AG04450 (cell line): ENCODE results near the gene PAM. TPM values are rescaled to one million over a fixed set of nuclear protein-coding genes. Genes with fewer than 3 reads are reported as not detected.
A peak's percentile ranks its signal among the peaks of the same experiment; 100 is the strongest.

ENCODE experiments used
- CTCF ChIA-PET: fragments of 300-600, 350-600 bp; formaldehyde crosslinking; extraction: SDS; loops from one replicate; lab custom pipeline; 2022; ENCODE audit warnings: antibody characterized with exemption, inconsistent platforms; lab: Charles Lee
- POLR2A ChIA-PET: fragments of 350-600 bp; formaldehyde crosslinking; extraction: SDS; loops from one replicate; lab custom pipeline; 2021; ENCODE audit warnings: antibody characterized with exemption, inconsistent platforms; lab: Yijun Ruan, JAX
- DNase-seq: peaks from one replicate; pipeline ENCODE4 v3.0.0-alpha.2; 2011; ENCODE audit warnings: low read depth, low spot score
- H3K27ac ChIP-seq: one replicate; pipeline ENCODE4 v1.5.1; 2012; ENCODE audit warnings: low read depth, low read length, control low read depth
- H3K27me3 ChIP-seq: one replicate; pipeline ENCODE4 v1.6.0; 2012; ENCODE audit warnings: low read length; ENCODE audit not compliant: control insufficient read depth, insufficient read depth
- H3K4me3 ChIP-seq: 2 replicates; pipeline ENCODE4 v1.5.1; 2011; ENCODE audit warnings: mild to moderate bottlenecking, low read depth, low read length, control low read depth
- H3K9me3 ChIP-seq: 2 replicates; pipeline ENCODE4 v1.5.1; 2012; ENCODE audit warnings: low read length; ENCODE audit not compliant: control insufficient read depth, insufficient read depth
- CTCF ChIP-seq: IDR thresholded peaks from 2 replicates; pipeline ENCODE4 v1.5.1; 2011; ENCODE audit warnings: low read depth, low read length, control low read depth, inconsistent platforms
- polyA plus RNA-seq: library from polyadenylated mRNA; depleted of rRNA; stranded (reverse); fragments of >200 nt; gene quantifications from 2 replicates; pipeline ENCODE4 v1.2.3, GENCODE V29; 2011

PAM gene
- polyA plus RNA-seq, 1 experiment: 307 TPM

- Histone ChIP-seq H3K4me3 (no peak overlapping the region), H3K9me3 (no peaks in the 10 kb centered on the region), H3K27ac (no peak overlapping the region), H3K27me3 (no peaks in the 10 kb centered on the region)
- CTCF ChIA-PET: interaction anchor here (0.7 to 1.2 kb wide), 2 partner anchors 38 to 231 kb away, joined by 3 to 6 read pairs; no protein-coding TSS in a partner anchor
- POLR2A ChIA-PET: no interaction called here
- no peak for TF ChIP-seq CTCF
- peak; percentile 24 for DNase-seq
Measured at GRCh38 chr5:102911973-102912372, 156.9 kb downstream of the PAM start.

- POLR2A ChIA-PET: no interaction called here
- Histone ChIP-seq H3K9me3 (no peaks in the 10 kb centered on the region), H3K4me3 (no peak overlapping the region), H3K27me3 (no peaks in the 10 kb centered on the region), H3K27ac (no peak overlapping the region)
- CTCF ChIA-PET: no interaction called here
- TF ChIP-seq CTCF: no peak
- no peak for DNase-seq
Measured at GRCh38 chr5:102916109-102916508, 161.0 kb downstream of the PAM start.

GRCh38 chr5:102918986-102919610 lies 164.0 kb downstream of the PAM start:
- Histone ChIP-seq H3K9me3 (no peaks in the 10 kb centered on the region), H3K27ac (no peak overlapping the region), H3K27me3 (no peaks in the 10 kb centered on the region), H3K4me3 (no peak overlapping the region)
- DNase-seq: no peak
- no peak for TF ChIP-seq CTCF
- ChIA-PET POLR2A (no interaction called here), CTCF (interaction anchor here (0.6 kb wide), 1 partner anchor 372 kb away, joined by 7 read pairs; no protein-coding TSS in a partner anchor)

GRCh38 chr5:102920762-102921161 lies 165.7 kb downstream of the PAM start:
- no peak for TF ChIP-seq CTCF
- no peaks in the 10 kb centered on the region for H3K27me3 ChIP-seq
- no peaks in the 10 kb centered on the region for H3K9me3 ChIP-seq
- ChIA-PET POLR2A (no interaction called here), CTCF (interaction anchor here (0.6 to 1.4 kb wide), 2 partner anchors 9 to 50 kb away, joined by 3 to 5 read pairs; no protein-coding TSS in a partner anchor)
- H3K4me3 ChIP-seq: no peak overlapping the region
- H3K27ac ChIP-seq: no peak overlapping the region
- DNase-seq: no peak

- H3K27ac ChIP-seq: no peak overlapping the region
- no peak for TF ChIP-seq CTCF
- DNase-seq: no peak
- no peaks in the 10 kb centered on the region for H3K9me3 ChIP-seq
- CTCF ChIA-PET: interaction anchor here (0.6 to 1.4 kb wide), 2 partner anchors 8 to 50 kb away, joined by 3 to 5 read pairs; no protein-coding TSS in a partner anchor
- no peak overlapping the region for H3K4me3 ChIP-seq
- H3K27me3 ChIP-seq: no peaks in the 10 kb centered on the region
- POLR2A ChIA-PET: no interaction called here
Measured at GRCh38 chr5:102921341-102922044, 166.4 kb downstream of the PAM start.
